SU-DHL-6 (cell line): ENCODE measurements around the gene CACNA2D1.

ENCODE experiments used
- CTCF ChIP-seq: fragments of 200-600 bp; sonication (generic); IDR thresholded peaks from one replicate; pipeline ENCODE4 v1.5.1; 2017; ENCODE audit warnings: antibody characterized with exemption, mild to moderate bottlenecking, low read length, moderate library complexity; ENCODE audit not compliant: insufficient read depth, poor library complexity, severe bottlenecking
- EZH2phosphoT487 ChIP-seq: fragments of 200-600 bp; sonication (generic), shearing (Covaris generic); conservative IDR thresholded peaks from 2 replicates; pipeline ENCODE4 v1.6.1; 2018; ENCODE audit warnings: mild to moderate bottlenecking, antibody characterized with exemption, low read length, moderate library complexity, mixed read lengths

GRCh38 chr7:82056282-82056681, 387.3 kb downstream of the CACNA2D1 start:
- no peak for TF ChIP-seq EZH2phosphoT487
- no peak for TF ChIP-seq CTCF
